Measurements from ENCODE around the gene DLK1.

DLK1 gene

GRCh38 chr14:100746326-100746725 lies 19.6 kb downstream of the DLK1 start:
- no peaks in the 10 kb centered on the region for H3K36me3 ChIP-seq (ENCODE audit: insufficient read depth, low read length)
- no peak overlapping the region for H3K27ac ChIP-seq (ENCODE audit: low read depth, low read length)
- H3K4me1 ChIP-seq (ENCODE audit: control insufficient read depth, insufficient read depth, low read length, unreplicated experiment): peaks cover 7% of the 10 kb centered on the region
- no peak overlapping the region for H2AFZ ChIP-seq (ENCODE audit: low read length, unreplicated experiment)
- H3K4me3 ChIP-seq (ENCODE audit: low read depth, low read length): no peak overlapping the region
- no peaks in the 10 kb centered on the region for H3K79me2 ChIP-seq (ENCODE audit: control insufficient read depth, insufficient read depth, low read length, unreplicated experiment)
- no peaks in the 10 kb centered on the region for H3K27me3 ChIP-seq (ENCODE audit: insufficient read depth, low read length)

DNA sequence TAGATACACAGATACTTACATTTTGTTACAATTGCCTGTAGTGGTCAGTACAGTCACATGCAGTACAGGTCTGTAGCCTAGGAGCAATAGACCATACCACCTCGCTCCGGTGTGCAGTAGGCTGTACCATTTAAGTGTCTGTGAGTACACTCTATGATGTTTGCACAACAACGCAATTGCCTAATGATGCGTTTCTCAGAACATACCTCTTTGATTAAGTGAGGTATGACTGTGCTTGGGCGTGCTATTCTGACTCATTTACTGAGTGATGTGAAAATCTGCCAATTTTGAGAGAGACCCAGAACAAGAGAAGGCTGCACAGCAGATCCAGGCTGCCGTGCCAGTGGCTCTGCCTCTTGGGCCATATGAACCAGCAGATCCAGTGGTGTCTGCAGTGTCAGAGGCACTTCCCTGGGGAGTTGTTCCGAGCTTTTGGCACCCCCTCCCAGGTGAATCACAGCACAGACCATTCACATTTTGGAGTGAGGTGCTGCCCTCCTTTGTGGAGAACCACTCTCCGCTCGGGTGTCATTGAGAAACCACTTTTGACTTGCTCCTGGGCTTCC lies 20.4 kb downstream of the DLK1 start:
- Histone ChIP-seq H2AFZ (ENCODE audit: low read length, unreplicated experiment) (no peak overlapping the region), H3K27ac (ENCODE audit: low read depth, low read length) (peak overlapping the region; percentile 36), H3K79me2 (ENCODE audit: control insufficient read depth, insufficient read depth, low read length, unreplicated experiment) (no peaks in the 10 kb centered on the region), H3K4me1 (ENCODE audit: control insufficient read depth, insufficient read depth, low read length, unreplicated experiment) (peaks cover 7% of the 10 kb centered on the region), H3K4me3 (ENCODE audit: low read depth, low read length) (no peak overlapping the region), H3K36me3 (ENCODE audit: insufficient read depth, low read length) (no peaks in the 10 kb centered on the region), H3K27me3 (ENCODE audit: insufficient read depth, low read length) (no peaks in the 10 kb centered on the region)

- Histone ChIP-seq H2AFZ (ENCODE audit: low read length, unreplicated experiment) (no peak overlapping the region), H3K79me2 (ENCODE audit: control insufficient read depth, insufficient read depth, low read length, unreplicated experiment) (no peaks in the 10 kb centered on the region), H3K4me3 (ENCODE audit: low read depth, low read length) (no peak overlapping the region), H3K27ac (ENCODE audit: low read depth, low read length) (peak overlapping the region; percentile 36; the same call in 1 of the 2 replicates), H3K27me3 (ENCODE audit: insufficient read depth, low read length) (no peaks in the 10 kb centered on the region), H3K4me1 (ENCODE audit: control insufficient read depth, insufficient read depth, low read length, unreplicated experiment) (peaks cover 7% of the 10 kb centered on the region), H3K36me3 (ENCODE audit: insufficient read depth, low read length) (no peaks in the 10 kb centered on the region)
Observed at GRCh38 chr14:100747736-100748135, 21.0 kb downstream of the DLK1 start.

DNA sequence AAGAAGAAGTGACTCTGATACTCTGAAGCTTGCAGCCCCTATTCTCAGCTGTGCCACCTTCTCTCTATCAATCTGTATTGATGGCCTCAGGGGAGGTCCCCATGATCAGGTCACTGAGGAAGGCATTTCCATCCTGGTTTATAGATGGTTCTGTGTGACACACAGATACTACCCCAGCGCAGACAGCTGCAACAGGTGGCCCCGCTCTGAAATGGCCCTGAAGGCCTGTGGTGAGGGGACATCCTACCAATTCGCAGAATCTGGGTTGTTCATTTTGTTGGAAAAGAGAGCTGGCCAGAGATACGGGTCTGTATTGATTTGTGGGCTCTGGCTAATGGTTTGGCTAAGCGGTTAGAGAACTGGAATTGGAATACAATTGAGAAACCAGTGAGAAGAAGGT lies 21.7 kb downstream of the DLK1 start:
- Histone ChIP-seq H3K4me1 (ENCODE audit: control insufficient read depth, insufficient read depth, low read length, unreplicated experiment) (peaks cover 7% of the 10 kb centered on the region), H3K27ac (ENCODE audit: low read depth, low read length) (no peak overlapping the region), H2AFZ (ENCODE audit: low read length, unreplicated experiment) (no peak overlapping the region), H3K79me2 (ENCODE audit: control insufficient read depth, insufficient read depth, low read length, unreplicated experiment) (no peaks in the 10 kb centered on the region), H3K4me3 (ENCODE audit: low read depth, low read length) (no peak overlapping the region), H3K36me3 (ENCODE audit: insufficient read depth, low read length) (no peaks in the 10 kb centered on the region), H3K27me3 (ENCODE audit: insufficient read depth, low read length) (no peaks in the 10 kb centered on the region)

GRCh38 chr14:100748944-100749343 lies 22.3 kb downstream of the DLK1 start:
- no peaks in the 10 kb centered on the region for H3K79me2 ChIP-seq (ENCODE audit: control insufficient read depth, insufficient read depth, low read length, unreplicated experiment)
- no peak overlapping the region for H2AFZ ChIP-seq (ENCODE audit: low read length, unreplicated experiment)
- no peak overlapping the region for H3K4me3 ChIP-seq (ENCODE audit: low read depth, low read length)
- H3K4me1 ChIP-seq (ENCODE audit: control insufficient read depth, insufficient read depth, low read length, unreplicated experiment): peaks cover 7% of the 10 kb centered on the region
- no peaks in the 10 kb centered on the region for H3K27me3 ChIP-seq (ENCODE audit: insufficient read depth, low read length)
- no peak overlapping the region for H3K27ac ChIP-seq (ENCODE audit: low read depth, low read length)
- H3K36me3 ChIP-seq (ENCODE audit: insufficient read depth, low read length): no peaks in the 10 kb centered on the region

DNA sequence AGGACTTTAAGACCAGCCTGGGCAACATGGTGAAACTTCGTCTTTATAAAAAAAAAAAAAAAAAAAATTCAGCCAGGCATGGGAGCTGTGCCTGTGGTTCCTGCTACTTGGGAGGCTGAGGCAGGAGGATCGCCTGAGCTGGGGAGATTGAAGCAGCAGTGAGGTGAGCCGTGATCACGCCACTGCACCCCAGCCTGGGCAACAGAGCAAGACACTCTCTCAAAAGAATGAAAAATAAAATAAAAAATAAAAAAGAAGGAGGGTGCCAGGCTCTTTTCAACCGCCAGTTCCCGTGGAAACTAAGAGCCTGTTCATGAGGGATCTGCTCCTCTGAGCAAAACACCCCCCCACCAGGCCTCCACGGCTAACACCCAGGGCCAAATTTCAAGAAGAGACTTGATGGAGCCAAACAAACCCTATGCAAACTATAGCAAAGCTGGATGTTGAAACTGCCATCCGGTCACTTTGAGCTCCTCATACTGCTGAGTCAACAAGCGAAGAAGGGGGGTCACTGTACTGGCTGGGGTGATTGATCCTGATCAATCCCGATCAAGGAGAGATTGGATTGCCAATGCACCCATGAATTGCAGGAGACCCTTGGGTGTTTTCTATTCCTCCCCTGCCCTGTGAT lies 23.4 kb downstream of the DLK1 start:
- Histone ChIP-seq H3K27me3 (ENCODE audit: insufficient read depth, low read length) (no peaks in the 10 kb centered on the region), H3K36me3 (ENCODE audit: insufficient read depth, low read length) (no peaks in the 10 kb centered on the region), H3K4me1 (ENCODE audit: control insufficient read depth, insufficient read depth, low read length, unreplicated experiment) (peaks cover 7% of the 10 kb centered on the region), H2AFZ (ENCODE audit: low read length, unreplicated experiment) (no peak overlapping the region), H3K4me3 (ENCODE audit: low read depth, low read length) (no peak overlapping the region), H3K27ac (ENCODE audit: low read depth, low read length) (no peak overlapping the region), H3K79me2 (ENCODE audit: control insufficient read depth, insufficient read depth, low read length, unreplicated experiment) (no peaks in the 10 kb centered on the region)

DNA sequence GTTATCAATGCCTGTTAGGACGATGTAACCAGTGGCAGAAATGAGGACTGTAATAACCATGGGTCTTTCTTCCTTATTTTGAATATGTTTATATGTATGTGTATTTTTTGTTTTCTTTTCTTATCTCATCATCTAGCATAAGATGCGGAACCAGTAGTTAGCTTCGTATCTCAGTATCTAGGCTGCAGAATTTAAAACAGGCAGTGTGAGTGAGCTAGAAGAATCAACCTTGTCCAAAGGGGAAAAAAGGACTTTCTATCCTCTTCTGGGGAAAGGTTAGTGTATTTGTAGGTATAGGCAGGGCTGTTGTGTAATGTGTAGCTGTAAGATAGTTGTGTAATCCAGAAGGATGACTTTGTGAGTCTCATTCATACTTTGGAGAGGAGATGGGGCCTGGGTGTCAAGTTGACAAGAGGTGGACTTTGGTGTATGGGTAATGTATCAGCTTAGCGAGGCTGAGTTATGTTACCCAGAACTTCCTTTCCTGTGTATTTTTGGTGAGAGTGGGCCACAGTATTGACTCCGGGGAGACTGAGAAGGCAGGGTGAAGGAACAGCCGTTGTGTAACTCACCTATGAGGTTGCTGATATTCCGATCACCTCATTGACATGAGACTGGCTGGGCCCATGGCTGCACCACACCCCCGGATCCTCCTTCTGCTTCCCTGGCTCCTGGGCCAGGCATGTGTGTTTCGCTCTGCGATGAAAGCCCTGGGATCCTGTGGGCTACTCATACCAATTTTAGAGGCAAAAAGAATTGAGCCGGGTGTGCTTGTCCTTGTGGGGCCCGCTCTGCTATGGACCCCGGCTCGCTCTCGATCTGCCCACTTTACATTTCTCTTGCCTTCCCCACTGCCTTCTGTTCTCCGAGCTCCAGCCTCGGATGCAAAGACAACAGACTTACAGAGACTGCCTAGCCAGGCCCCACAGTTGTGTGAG lies 24.3 kb downstream of the DLK1 start:
- no peaks in the 10 kb centered on the region for H3K79me2 ChIP-seq (ENCODE audit: control insufficient read depth, insufficient read depth, low read length, unreplicated experiment)

GRCh38 chr14:100754020-100754419 lies 27.3 kb downstream of the DLK1 start:
- Histone ChIP-seq H3K36me3 (ENCODE audit: insufficient read depth, low read length) (no peaks in the 10 kb centered on the region), H3K27ac (ENCODE audit: low read depth, low read length) (no peak overlapping the region), H3K4me3 (ENCODE audit: low read depth, low read length) (no peak overlapping the region), H2AFZ (ENCODE audit: low read length, unreplicated experiment) (no peak overlapping the region), H3K79me2 (ENCODE audit: control insufficient read depth, insufficient read depth, low read length, unreplicated experiment) (no peaks in the 10 kb centered on the region), H3K27me3 (ENCODE audit: insufficient read depth, low read length) (peaks cover 5% of the 10 kb centered on the region; the same call in 1 of the 2 replicates), H3K4me1 (ENCODE audit: control insufficient read depth, insufficient read depth, low read length, unreplicated experiment) (no peaks in the 10 kb centered on the region)

More for the DNA sequence above, 24.3 kb downstream of the DLK1 start:
- H3K4me3 ChIP-seq (ENCODE audit: low read depth, low read length): no peak overlapping the region
- peaks cover 7% of the 10 kb centered on the region for H3K4me1 ChIP-seq (ENCODE audit: control insufficient read depth, insufficient read depth, low read length, unreplicated experiment)
- no peak overlapping the region for H3K27ac ChIP-seq (ENCODE audit: low read depth, low read length)
- no peaks in the 10 kb centered on the region for H3K27me3 ChIP-seq (ENCODE audit: insufficient read depth, low read length)
- H2AFZ ChIP-seq (ENCODE audit: low read length, unreplicated experiment): no peak overlapping the region
- H3K36me3 ChIP-seq (ENCODE audit: insufficient read depth, low read length): no peaks in the 10 kb centered on the region

- Histone ChIP-seq H3K27ac (ENCODE audit: low read depth, low read length) (no peak overlapping the region), H3K4me1 (ENCODE audit: control insufficient read depth, insufficient read depth, low read length, unreplicated experiment) (no peaks in the 10 kb centered on the region), H3K79me2 (ENCODE audit: control insufficient read depth, insufficient read depth, low read length, unreplicated experiment) (no peaks in the 10 kb centered on the region), H3K27me3 (ENCODE audit: insufficient read depth, low read length) (peaks cover 5% of the 10 kb centered on the region; the same call in 1 of the 2 replicates), H2AFZ (ENCODE audit: low read length, unreplicated experiment) (no peak overlapping the region), H3K4me3 (ENCODE audit: low read depth, low read length) (no peak overlapping the region), H3K36me3 (ENCODE audit: insufficient read depth, low read length) (no peaks in the 10 kb centered on the region)
Observed at GRCh38 chr14:100755649-100756048, 29.0 kb downstream of the DLK1 start.

GRCh38 chr14:100761481-100761880 lies 34.8 kb downstream of the DLK1 start:
- H3K27ac ChIP-seq (ENCODE audit: low read depth, low read length): 0 out of 2 replicates have a peak overlapping the region, but pooled peaks have one; percentile 11
- no peak overlapping the region for H2AFZ ChIP-seq (ENCODE audit: low read length, unreplicated experiment)
- peaks cover 13% of the 10 kb centered on the region for H3K4me1 ChIP-seq (ENCODE audit: control insufficient read depth, insufficient read depth, low read length, unreplicated experiment)
- peaks cover 21% of the 10 kb centered on the region for H3K27me3 ChIP-seq (ENCODE audit: insufficient read depth, low read length)
- no peaks in the 10 kb centered on the region for H3K79me2 ChIP-seq (ENCODE audit: control insufficient read depth, insufficient read depth, low read length, unreplicated experiment)
- no peak overlapping the region for H3K4me3 ChIP-seq (ENCODE audit: low read depth, low read length)
- no peaks in the 10 kb centered on the region for H3K36me3 ChIP-seq (ENCODE audit: insufficient read depth, low read length)
